ENCODE data around the gene LHPP. TPM values are rescaled to one million over a fixed set of nuclear protein-coding genes. Genes with fewer than 3 reads are reported as not detected.

LHPP gene
- polyA plus RNA-seq, 2 of the 4 experiments (the other 2 are of a cell fraction), result 14.4 to 18.6 TPM

GRCh38 chr10:124416733-124417132, 44.9 kb upstream of the LHPP start:
- Histone ChIP-seq H3K4me3 (no peak overlapping the region), H3K4me2 (peak overlapping the region; percentile 86), H3K27ac (no peak overlapping the region), H3K9me3 (no peaks in the 10 kb centered on the region), H3K4me1 (peaks cover 21% of the 10 kb centered on the region)
- 58% methylated on average over 6 of the region's 6 CpGs for WGBS (ENCODE audit: missing lambda C conversion rate)
- no peak for TF ChIP-seq CBX8 (IDR thresholded peaks at IDR 0.05)
- TF ChIP-seq CHD2 (IDR thresholded peaks at IDR 0.05; ENCODE audit: low read length, partially characterized antibody), result no peak
- TF ChIP-seq CBX2 (IDR thresholded peaks at IDR 0.05; ENCODE audit: borderline replicate concordance, low read depth), result no peak
- no peak for TF ChIP-seq RFX5 (IDR thresholded peaks at IDR 0.05)
- ChIA-PET CTCF (interaction anchor here (0.6 to 4.8 kb wide), 7 partner anchors 12 to 1204 kb away, joined by 3 to 25 read pairs (median 5); no protein-coding TSS in a partner anchor), POLR2A (interaction anchor here (0.6 to 2.7 kb wide), 2 partner anchors 45 to 119 kb away, joined by 4 to 12 read pairs; partner anchors contain the start of gene LHPP)
- DNase-seq (ENCODE audit: low read depth in 1 of 2, low spot score in 1 of 2) (peak in 1 of 2 experiments; percentile 31), FAIRE-seq (no peak), ATAC-seq (no peak)

DNA sequence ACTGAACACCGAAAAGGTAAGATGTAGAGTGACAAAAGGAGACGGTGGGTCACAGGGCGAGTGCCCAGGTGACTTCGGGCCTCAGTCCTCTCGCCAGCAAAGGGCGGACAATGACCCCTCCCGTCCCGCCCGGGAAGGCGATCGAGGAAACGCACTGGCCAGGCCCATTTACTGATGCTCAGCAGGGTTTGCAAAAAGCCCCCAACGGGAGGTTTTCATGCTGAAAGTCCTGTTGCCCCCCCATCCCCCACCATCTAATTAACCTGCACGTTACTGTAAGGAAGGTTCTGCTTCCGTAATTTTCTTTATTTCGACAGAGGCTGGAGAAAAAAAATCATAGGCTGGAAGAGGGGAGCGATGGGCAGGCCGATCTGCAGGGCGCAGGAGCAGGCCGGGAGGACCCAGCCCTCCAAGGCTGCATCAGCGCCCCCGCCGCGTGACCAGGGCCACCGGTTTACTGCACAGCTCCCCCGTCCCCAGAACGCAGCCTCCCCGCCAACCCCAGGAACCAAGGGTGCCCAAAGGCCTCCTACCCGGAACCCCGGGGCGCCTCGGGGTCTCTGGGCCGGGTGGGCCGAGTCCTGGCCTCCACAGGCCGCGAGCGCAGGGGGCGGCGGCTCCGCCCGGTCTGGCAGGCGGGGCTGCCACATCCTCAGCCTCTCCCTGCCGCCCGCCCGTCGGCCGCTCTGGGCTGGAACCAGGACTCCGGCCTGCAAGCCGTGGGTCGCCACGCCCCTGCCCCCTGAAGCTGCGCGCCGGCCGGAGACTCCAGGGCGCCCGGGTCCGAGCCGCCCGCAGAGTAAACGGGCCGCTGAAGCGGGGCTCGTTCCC, 43.5 kb upstream of the LHPP start:
- WGBS (ENCODE audit: missing lambda C conversion rate), result 26% methylated on average over 22 of the region's 64 CpGs
- Histone ChIP-seq H3K4me1 (peaks cover 21% of the 10 kb centered on the region), H3K4me3 (peak overlapping the region; percentile 85), H3K4me2 (peak overlapping the region; percentile 86), H3K9me3 (no peaks in the 10 kb centered on the region), H3K27ac (peak overlapping the region; percentile 64 to 93)
- ATAC-seq (peak; percentile 73 to 76), DNase-seq (ENCODE audit: low read depth in 1 of 2, low spot score in 1 of 2) (peak; percentile 51 to 62), FAIRE-seq (no peak)
- ChIA-PET POLR2A (interaction anchor here (0.6 to 2.7 kb wide), 9 partner anchors 10 to 1728 kb away, joined by 3 to 25 read pairs (median 3); partner anchors contain the start of gene LHPP), CTCF (interaction anchor here (1.0 to 4.8 kb wide), 10 partner anchors 10 to 424 kb away, joined by 3 to 25 read pairs (median 6); no protein-coding TSS in a partner anchor)
- TF ChIP-seq RAD21 (conservative IDR thresholded peaks at IDR 0.05 in 1 of 2, IDR thresholded peaks at IDR 0.05 in 1 of 2), result 0 out of 5 replicates have a peak, but pooled peaks of 1 of the 2 experiments have one; percentile 5
- no peak for TF ChIP-seq NPAS2 (CRISPR knock-in tag; IDR thresholded peaks at IDR 0.05; ENCODE audit: borderline replicate concordance)
- no peak for TF ChIP-seq MYC (IDR thresholded peaks at IDR 0.05; ENCODE audit: borderline replicate concordance, low read length)
- no peak for TF ChIP-seq NFE2L2 (conservative IDR thresholded peaks at IDR 0.05; ENCODE audit: low read length)
- no peak for TF ChIP-seq KDM5A (IDR thresholded peaks at IDR 0.05)
- TF ChIP-seq CTCF (IDR thresholded peaks at IDR 0.05), result no peak
- no peak for TF ChIP-seq HOXB5 (CRISPR knock-in tag; IDR thresholded peaks at IDR 0.05)
- TF ChIP-seq, protein P1, sequence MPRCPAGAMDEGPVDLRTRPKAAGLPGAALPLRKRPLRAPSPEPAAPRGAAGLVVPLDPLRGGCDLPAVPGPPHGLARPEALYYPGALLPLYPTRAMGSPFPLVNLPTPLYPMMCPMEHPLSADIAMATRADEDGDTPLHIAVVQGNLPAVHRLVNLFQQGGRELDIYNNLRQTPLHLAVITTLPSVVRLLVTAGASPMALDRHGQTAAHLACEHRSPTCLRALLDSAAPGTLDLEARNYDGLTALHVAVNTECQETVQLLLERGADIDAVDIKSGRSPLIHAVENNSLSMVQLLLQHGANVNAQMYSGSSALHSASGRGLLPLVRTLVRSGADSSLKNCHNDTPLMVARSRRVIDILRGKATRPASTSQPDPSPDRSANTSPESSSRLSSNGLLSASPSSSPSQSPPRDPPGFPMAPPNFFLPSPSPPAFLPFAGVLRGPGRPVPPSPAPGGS (IDR thresholded peaks at IDR 0.05), result no peak

GRCh38 chr10:124418726-124419501, 42.7 kb upstream of the LHPP start, which contains the start of gene OAT:
OAT (minus strand) TSS chr10:124418923; CDS start chr10:124412171, 6,752 bp downstream.
- Histone ChIP-seq H3K4me2 (peak within 1 kb of the TSS; percentile 86), H3K9me3 (no peaks in the 10 kb centered on the region), H3K4me1 (peaks cover 21% of the 10 kb centered on the region), H3K27ac (peak within 1 kb of the TSS; percentile 76 to 93), H3K4me3 (peak within 1 kb of the TSS; percentile 85)
- FAIRE-seq (no peak), ATAC-seq (peak; percentile 95 to 97), DNase-seq (ENCODE audit: low read depth in 1 of 2, low spot score in 1 of 2) (peak; percentile 96 to 98)
- ChIA-PET POLR2A (interaction anchor here (0.6 to 2.7 kb wide), 16 partner anchors 8 to 1727 kb away, joined by 3 to 25 read pairs (median 4); partner anchors contain the start of gene LHPP), CTCF (interaction anchor here (1.0 to 2.7 kb wide), 7 partner anchors 9 to 424 kb away, joined by 3 to 12 read pairs (median 5); no protein-coding TSS in a partner anchor)
- WGBS (ENCODE audit: missing lambda C conversion rate), result 4% methylated on average over 25 of the region's 70 CpGs
- TF ChIP-seq SMC3 (IDR thresholded peaks at IDR 0.05), result no peak
- TF ChIP-seq EHF (CRISPR knock-in tag; IDR thresholded peaks at IDR 0.05), result no peak
- no peak for TF ChIP-seq CBX8 (IDR thresholded peaks at IDR 0.05)
- TF ChIP-seq FOSB (CRISPR knock-in tag; IDR thresholded peaks at IDR 0.05), result no peak
- TF ChIP-seq ESRRA (IDR thresholded peaks at IDR 0.05; ENCODE audit: borderline replicate concordance, low read length), result 0 out of 2 replicates have a peak, but pooled peaks have one; percentile 49
- no peak for TF ChIP-seq CHD4 (IDR thresholded peaks at IDR 0.05; ENCODE audit: borderline replicate concordance)
- TF ChIP-seq, protein P2, sequence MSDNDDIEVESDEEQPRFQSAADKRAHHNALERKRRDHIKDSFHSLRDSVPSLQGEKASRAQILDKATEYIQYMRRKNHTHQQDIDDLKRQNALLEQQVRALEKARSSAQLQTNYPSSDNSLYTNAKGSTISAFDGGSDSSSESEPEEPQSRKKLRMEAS (IDR thresholded peaks at IDR 0.05), result peak; percentile 67
- TF ChIP-seq, protein P3, sequence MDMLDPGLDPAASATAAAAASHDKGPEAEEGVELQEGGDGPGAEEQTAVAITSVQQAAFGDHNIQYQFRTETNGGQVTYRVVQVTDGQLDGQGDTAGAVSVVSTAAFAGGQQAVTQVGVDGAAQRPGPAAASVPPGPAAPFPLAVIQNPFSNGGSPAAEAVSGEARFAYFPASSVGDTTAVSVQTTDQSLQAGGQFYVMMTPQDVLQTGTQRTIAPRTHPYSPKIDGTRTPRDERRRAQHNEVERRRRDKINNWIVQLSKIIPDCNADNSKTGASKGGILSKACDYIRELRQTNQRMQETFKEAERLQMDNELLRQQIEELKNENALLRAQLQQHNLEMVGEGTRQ (IDR thresholded peaks at IDR 0.05), result no peak
- TF ChIP-seq TFCP2L1 (CRISPR knock-in tag; IDR thresholded peaks at IDR 0.05), result 0 out of 2 replicates have a peak, but pooled peaks have one; percentile 51
- TF ChIP-seq, protein P4, sequence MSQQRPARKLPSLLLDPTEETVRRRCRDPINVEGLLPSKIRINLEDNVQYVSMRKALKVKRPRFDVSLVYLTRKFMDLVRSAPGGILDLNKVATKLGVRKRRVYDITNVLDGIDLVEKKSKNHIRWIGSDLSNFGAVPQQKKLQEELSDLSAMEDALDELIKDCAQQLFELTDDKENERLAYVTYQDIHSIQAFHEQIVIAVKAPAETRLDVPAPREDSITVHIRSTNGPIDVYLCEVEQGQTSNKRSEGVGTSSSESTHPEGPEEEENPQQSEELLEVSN (IDR thresholded peaks at IDR 0.05; ENCODE audit: borderline replicate concordance, low read depth), result 0 out of 2 replicates have a peak, but pooled peaks have one; percentile 52
- peak; percentile 86 to 91 for TF ChIP-seq JUN (IDR thresholded peaks at IDR 0.05)
- no peak for TF ChIP-seq NR3C1 (IDR thresholded peaks at IDR 0.05)
- no peak for TF ChIP-seq NFE2L2 (conservative IDR thresholded peaks at IDR 0.05; ENCODE audit: low read length)
- TF ChIP-seq KDM5A (IDR thresholded peaks at IDR 0.05), result no peak
- TF ChIP-seq SREBF2 (IDR thresholded peaks at IDR 0.05), result no peak
- TF ChIP-seq RFX5 (IDR thresholded peaks at IDR 0.05), result peak; percentile 58; the same call in 1 of the 2 replicates
- no peak for TF ChIP-seq ZSCAN20 (CRISPR knock-in tag; IDR thresholded peaks at IDR 0.05)
- no peak for TF ChIP-seq EP300 (IDR thresholded peaks at IDR 0.05)
